Immature natural killer cell (primary cell): ENCODE data around the gene BIRC3. TPM values are rescaled to one million over a fixed set of nuclear protein-coding genes. Genes with fewer than 3 reads are reported as not detected.

Experiments
- DNase-seq, 3 donors: peaks; one replicate each; pipeline ENCODE4 v3.0.0; 2022; ENCODE audit warnings: mixed read lengths in 1 of 3
- H3K27ac Mint-ChIP-seq, 6 donors: one replicate each; pipeline ENCODE4 v1.8.0; 2020; ENCODE audit warnings: mixed read lengths in 6 of 6, mild to moderate bottlenecking in 5 of 6, inconsistent platforms in 4 of 6, moderate library complexity in 3 of 6
- H3K27me3 Mint-ChIP-seq, 3 donors: one replicate each; pipeline ENCODE4 v1.8.0; 2020 to 2021; ENCODE audit warnings: low read depth in 3 of 3, mild to moderate bottlenecking in 3 of 3, mixed read lengths in 3 of 3, moderate library complexity in 3 of 3, inconsistent platforms in 1 of 3
- H3K36me3 Mint-ChIP-seq, 3 donors: one replicate each; pipeline ENCODE4 v1.8.0; 2020; ENCODE audit warnings: mixed read lengths in 3 of 3, inconsistent platforms in 2 of 3, mild to moderate bottlenecking in 2 of 3
- H3K4me1 Mint-ChIP-seq, 2 donors: one replicate each; pipeline ENCODE4 v1.8.0; 2020; ENCODE audit warnings: inconsistent platforms in 2 of 2, mild to moderate bottlenecking in 2 of 2, mixed read lengths in 2 of 2, moderate library complexity in 1 of 2
- H3K4me3 Mint-ChIP-seq, 5 donors: one replicate each; pipeline ENCODE4 v1.8.0; 2020; ENCODE audit warnings: mild to moderate bottlenecking in 5 of 5, mixed read lengths in 5 of 5, inconsistent platforms in 3 of 5, moderate library complexity in 3 of 5
- H3K9me3 Mint-ChIP-seq, 6 donors: one replicate each; pipeline ENCODE4 v1.8.0; 2020; ENCODE audit warnings: mild to moderate bottlenecking in 6 of 6, mixed read lengths in 6 of 6, inconsistent platforms in 4 of 6, moderate library complexity in 3 of 6
- polyA plus RNA-seq, 3 donors: library from polyadenylated mRNA; unstranded; fragments of 300-500 nt; fragmentation: Illumina TruSeq; gene quantifications; one replicate each; pipeline ENCODE4 v1.2.3, GENCODE V29; 2021

Gene BIRC3
- polyA plus RNA-seq, 3 donors from 2014 or later = 5.0 to 7.1 (median 5.5) TPM

DNA sequence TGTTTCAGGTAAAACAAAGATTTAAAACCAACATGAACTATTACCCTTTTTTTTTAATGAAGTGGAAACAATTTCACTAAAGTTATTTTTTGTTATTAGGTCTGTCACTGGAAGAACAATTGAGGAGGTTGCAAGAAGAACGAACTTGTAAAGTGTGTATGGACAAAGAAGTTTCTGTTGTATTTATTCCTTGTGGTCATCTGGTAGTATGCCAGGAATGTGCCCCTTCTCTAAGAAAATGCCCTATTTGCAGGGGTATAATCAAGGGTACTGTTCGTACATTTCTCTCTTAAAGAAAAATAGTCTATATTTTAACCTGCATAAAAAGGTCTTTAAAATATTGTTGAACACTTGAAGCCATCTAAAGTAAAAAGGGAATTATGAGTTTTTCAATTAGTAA, 60.6 kb downstream of the BIRC3 start:
- peaks cover 7 to 16% of the 10 kb centered on the region in 2 donors for H3K4me1 Mint-ChIP-seq
- H3K4me3 Mint-ChIP-seq = no peak overlapping the region
- no peak overlapping the region for H3K27ac Mint-ChIP-seq
- H3K9me3 Mint-ChIP-seq = no peaks in the 10 kb centered on the region
- H3K36me3 Mint-ChIP-seq = peaks cover 11 to 38% (median 11%) of the 10 kb centered on the region in 3 donors
- DNase-seq = no peak
- peaks cover 0 to 2% (median 0%) of the 10 kb centered on the region in 3 donors for H3K27me3 Mint-ChIP-seq

DNA sequence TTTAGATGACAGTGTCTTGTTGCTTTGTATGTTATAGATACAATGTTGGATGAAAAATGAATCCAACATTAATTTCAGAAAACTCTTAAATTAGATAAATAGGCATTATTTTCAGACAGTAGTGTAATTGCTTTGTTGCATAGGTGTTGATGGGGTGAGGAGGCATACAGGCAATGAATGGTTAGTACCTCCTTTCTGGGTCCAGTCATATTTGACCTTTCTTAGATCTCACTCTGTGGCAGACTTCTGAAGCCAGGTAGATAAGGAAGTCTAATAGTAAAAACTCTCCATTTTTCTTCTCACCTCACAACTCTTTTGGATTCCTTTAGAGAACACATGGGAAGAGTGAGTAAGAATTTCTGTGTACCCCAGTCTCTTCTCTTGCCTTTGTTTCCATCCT, 61.5 kb downstream of the BIRC3 start:
- Mint-ChIP-seq H3K4me1 (peaks cover 7 to 16% of the 10 kb centered on the region in 2 donors), H3K36me3 (peaks cover 17 to 45% (median 19%) of the 10 kb centered on the region in 3 donors), H3K9me3 (no peaks in the 10 kb centered on the region), H3K27ac (no peak overlapping the region), H3K27me3 (peaks cover 0 to 2% (median 0%) of the 10 kb centered on the region in 3 donors), H3K4me3 (no peak overlapping the region)
- DNase-seq = no peak

DNA sequence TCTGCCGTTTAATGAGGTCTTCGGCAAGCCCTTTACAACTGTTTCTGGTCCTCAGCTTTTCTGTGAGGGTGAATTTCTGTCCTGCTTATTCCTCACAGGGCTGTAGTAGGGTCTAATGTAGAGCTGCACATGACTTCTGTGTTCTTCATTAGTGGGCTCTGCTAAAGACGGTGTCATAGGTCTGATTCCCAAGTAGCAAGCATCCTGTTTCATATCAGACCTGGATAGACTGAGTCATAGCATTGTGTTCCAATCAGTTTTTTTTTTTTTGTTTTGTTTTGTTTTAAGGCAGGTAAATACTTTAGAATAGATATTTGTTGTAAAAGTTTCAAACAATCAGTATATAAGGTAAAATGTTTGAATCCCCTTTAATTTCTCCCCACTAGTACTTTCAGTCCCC, 65.1 kb downstream of the BIRC3 start:
- no peak overlapping the region for H3K27ac Mint-ChIP-seq
- H3K4me1 Mint-ChIP-seq = peaks cover 0 to 4% of the 10 kb centered on the region in 2 donors
- H3K36me3 Mint-ChIP-seq = peaks cover 18 to 53% (median 26%) of the 10 kb centered on the region in 3 donors
- H3K9me3 Mint-ChIP-seq = no peaks in the 10 kb centered on the region
- DNase-seq = no peak
- no peak overlapping the region for H3K4me3 Mint-ChIP-seq
- no peaks in the 10 kb centered on the region for H3K27me3 Mint-ChIP-seq

DNA sequence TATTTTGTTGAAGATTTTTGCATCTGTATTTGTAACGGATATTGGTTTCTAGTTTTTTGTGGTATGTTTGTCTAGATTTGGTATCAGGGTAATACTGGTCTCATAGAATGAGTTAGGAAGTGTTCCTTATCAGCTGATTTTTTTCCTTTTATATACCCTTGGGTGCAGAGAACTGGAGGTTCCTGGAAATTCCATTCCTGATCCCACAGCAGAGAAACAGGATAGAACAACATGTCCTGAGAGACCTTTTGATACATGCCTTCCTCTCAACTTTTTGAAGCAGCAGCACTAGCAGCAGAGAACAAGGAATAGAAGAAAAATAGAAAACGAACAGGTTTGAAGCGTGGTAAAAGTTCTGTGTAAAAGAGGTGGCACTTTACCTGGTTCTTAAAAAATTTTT, 66.6 kb downstream of the BIRC3 start:
- Mint-ChIP-seq H3K4me3 (no peak overlapping the region), H3K27ac (peak overlapping the region in 1 of 6 donors; percentile 52), H3K36me3 (peaks cover 12 to 44% (median 20%) of the 10 kb centered on the region in 3 donors), H3K27me3 (no peaks in the 10 kb centered on the region), H3K4me1 (peaks cover 0 to 4% of the 10 kb centered on the region in 2 donors), H3K9me3 (no peaks in the 10 kb centered on the region)
- DNase-seq = no peak

DNA sequence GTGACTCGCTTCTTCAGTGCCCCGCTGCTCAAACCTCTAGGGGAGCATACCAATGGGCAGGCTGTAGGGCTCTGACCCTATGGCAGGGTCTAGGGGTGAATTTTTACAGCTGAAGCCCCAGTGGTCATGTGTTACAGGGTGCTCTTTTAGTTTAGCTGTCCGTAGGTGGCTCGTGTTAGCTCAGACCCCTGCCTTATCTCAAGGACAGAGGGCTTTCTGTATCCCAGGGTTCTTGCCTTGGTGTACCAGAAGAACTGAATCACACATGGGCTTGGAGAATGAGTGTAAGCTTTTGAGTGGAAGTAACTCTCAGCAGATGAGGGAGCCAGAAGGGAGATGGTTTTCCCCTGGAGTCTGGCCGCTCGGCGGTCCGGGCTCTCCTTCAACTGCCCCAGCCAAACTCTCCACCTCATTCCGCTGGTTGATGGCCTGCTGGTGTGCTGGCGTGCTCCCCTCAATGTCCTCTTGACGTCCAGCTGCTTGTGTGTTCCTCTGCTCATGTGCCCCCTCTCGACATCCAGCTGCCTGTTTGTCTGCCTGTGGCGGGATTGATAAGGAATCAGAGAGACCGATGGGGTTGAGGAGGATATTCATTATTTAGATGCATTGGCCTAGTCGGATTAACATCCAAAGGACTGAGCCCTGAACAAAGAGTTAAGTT, 67.3 kb downstream of the BIRC3 start:
- no peaks in the 10 kb centered on the region for H3K27me3 Mint-ChIP-seq
- no peaks in the 10 kb centered on the region for H3K9me3 Mint-ChIP-seq
- H3K36me3 Mint-ChIP-seq = peaks cover 19 to 44% (median 25%) of the 10 kb centered on the region in 3 donors
- peaks cover 0 to 4% of the 10 kb centered on the region in 2 donors for H3K4me1 Mint-ChIP-seq
- DNase-seq = no peak
- H3K27ac Mint-ChIP-seq = no peak overlapping the region
- no peak overlapping the region for H3K4me3 Mint-ChIP-seq

DNA sequence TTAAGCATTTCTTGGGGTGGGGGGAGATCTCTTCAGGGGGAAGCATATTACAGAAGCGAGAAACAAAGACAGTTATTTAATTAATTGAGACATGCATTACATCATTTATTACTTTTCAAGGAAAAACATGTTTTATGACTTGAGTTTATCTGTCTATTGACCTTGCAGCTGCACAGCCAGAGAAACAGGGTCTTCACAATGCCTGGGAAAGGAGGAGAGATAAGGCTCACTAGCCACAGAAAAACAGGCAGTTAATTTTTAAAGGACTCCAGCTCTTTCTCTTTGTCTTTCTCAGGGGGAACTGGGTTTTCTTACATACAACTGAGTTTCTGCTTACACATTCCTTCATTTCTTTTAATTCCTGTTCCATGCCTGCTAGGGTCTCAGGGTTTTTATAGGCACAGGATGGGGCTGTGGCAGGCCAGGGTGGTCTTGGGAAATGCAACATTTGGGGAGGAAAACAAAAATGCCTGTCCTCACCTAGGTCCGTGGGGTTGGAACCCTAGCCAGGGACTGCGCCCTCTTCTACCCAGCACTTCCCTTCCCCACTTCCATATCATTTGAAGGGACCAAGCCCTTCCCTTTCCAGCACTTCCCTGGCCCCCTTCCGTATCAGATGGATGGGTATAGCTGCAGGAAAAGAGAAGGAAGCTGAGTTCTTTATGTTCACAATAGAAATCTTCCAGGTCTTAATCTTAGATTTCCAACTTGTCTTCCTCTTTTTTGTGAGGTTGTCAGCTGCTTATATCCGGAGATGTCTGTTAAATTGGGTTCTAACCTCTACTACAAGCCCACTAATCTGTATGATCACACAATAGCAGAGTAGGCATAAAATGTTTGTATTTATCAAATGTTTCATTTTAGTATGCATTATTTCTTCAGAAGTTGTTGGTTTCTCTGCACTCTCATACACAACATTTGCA, 68.1 kb downstream of the BIRC3 start:
- Mint-ChIP-seq H3K27me3 (no peaks in the 10 kb centered on the region), H3K4me1 (peaks cover 0 to 5% of the 10 kb centered on the region in 2 donors), H3K27ac (peak overlapping the region in 1 of 6 donors; percentile 17), H3K36me3 (peaks cover 18 to 41% (median 23%) of the 10 kb centered on the region in 3 donors), H3K4me3 (no peak overlapping the region), H3K9me3 (no peaks in the 10 kb centered on the region)
- DNase-seq = no peak

DNA sequence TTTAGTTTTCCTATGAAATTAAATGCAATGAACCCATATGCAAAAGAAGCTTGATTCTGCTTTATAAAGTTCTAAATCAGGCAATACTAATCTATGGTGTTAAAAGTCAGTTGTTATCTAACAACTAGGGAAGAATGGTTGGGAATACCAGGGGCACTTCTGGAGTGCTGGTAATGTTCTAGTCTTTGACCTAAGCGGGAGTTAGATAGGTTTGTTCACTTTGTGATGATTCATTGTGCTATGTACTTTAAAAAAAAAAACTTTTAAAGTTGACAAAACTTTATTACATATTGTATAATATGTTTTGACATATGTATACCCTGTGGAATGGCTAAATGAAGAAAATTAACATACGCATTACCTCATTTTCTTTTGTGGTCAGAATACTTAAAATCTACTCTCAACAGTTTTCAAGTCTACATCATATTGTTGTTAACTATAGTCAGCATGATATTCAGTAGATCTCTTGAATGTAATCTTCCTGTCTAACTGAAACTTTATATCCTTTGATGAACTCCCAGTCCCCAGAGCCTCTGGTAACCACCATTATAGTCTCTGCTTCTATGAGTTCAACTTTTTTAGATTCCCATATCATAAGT, 69.0 kb downstream of the BIRC3 start:
- peaks cover 4 to 10% of the 10 kb centered on the region in 2 donors for H3K4me1 Mint-ChIP-seq
- H3K27ac Mint-ChIP-seq = peak overlapping the region in 3 of 6 donors; percentile 9 to 13 (median 13)
- no peaks in the 10 kb centered on the region for H3K9me3 Mint-ChIP-seq
- H3K4me3 Mint-ChIP-seq = no peak overlapping the region
- peaks cover 18 to 37% (median 23%) of the 10 kb centered on the region in 3 donors for H3K36me3 Mint-ChIP-seq
- no peak for DNase-seq
- H3K27me3 Mint-ChIP-seq = no peaks in the 10 kb centered on the region

DNA sequence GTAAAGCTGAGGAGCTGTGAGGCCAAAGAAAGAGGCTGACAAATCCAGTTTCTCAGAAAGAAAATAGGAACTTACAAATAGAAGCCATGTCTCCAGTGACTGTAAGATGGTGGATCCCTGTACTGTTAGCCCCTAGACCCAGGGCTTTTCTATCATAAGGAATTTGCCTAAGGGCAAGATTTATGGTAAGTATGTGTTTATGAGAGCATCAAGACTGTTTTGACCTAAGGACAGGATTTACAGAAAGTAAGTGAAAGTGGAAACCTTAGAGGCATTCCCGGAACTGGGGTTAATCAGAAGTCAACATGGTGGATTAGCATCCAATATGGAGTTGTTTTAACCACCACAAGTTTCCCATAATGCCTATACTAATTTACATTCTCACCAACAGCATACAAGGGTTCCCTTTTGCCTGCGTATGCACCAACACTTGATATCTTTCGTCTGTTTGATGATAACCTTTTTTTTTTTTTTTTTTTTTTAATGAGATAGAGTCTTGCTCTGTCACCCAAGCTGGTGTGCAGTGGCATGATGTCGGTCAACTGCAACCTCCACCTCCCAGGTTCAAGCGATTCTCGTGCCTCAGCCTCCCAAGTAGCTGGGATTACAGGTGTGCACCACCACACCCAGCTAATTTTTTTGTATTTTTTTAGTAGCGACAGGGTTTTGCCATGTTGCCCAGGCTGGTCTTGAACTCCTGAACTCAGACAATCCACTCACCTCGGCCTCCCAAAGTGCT, 69.9 kb downstream of the BIRC3 start:
- Mint-ChIP-seq H3K4me1 (peaks cover 4 to 6% of the 10 kb centered on the region in 2 donors), H3K4me3 (no peak overlapping the region), H3K36me3 (peaks cover 18 to 32% (median 23%) of the 10 kb centered on the region in 3 donors), H3K27ac (peak overlapping the region in 3 of 6 donors; percentile 8 to 61 (median 36)), H3K27me3 (no peaks in the 10 kb centered on the region), H3K9me3 (no peaks in the 10 kb centered on the region)
- no peak for DNase-seq

Other genes with a start within 250 kb of the BIRC3 start
- gene YAP1, start 207.0 kb upstream of the BIRC3 start, polyA plus RNA-seq = not detected
- gene BIRC2, start 29.7 kb downstream of the BIRC3 start, polyA plus RNA-seq = 10 to 100 TPM; 30.8 to 44.5 (median 35.4) TPM
- 100 to 1,000 TPM; 288 to 309 (median 289) TPM for gene TMEM123, start 135.3 kb downstream of the BIRC3 start, polyA plus RNA-seq
- gene MMP7, start 213.3 kb downstream of the BIRC3 start, polyA plus RNA-seq = not detected